ENCODE measurements around the gene BNC2.

Gene BNC2

GRCh38 chr9:16683326-16683725 lies 187.1 kb downstream of the BNC2 start:
- Histone ChIP-seq H3K18ac (ENCODE audit: low read length) (no peak overlapping the region), H2BK120ac (ENCODE audit: low read depth, low read length) (no peak overlapping the region), H2BK5ac (ENCODE audit: low read length) (no peak overlapping the region), H4K91ac (ENCODE audit: low read depth, low read length, poor library complexity) (no peak overlapping the region), H3K4ac (ENCODE audit: low read length) (no peak overlapping the region), H3K9me3 (replicated peaks in 1 of 2; ENCODE audit: control insufficient read depth in 2 of 2, insufficient read depth in 1 of 2, low read depth in 1 of 2, low read length in 2 of 2) (no peaks in the 10 kb centered on the region), H4K8ac (ENCODE audit: low read depth, low read length) (no peak overlapping the region), H3K9ac (ENCODE audit: low read depth, low read length, poor library complexity) (no peak overlapping the region), H3K14ac (ENCODE audit: low read length) (no peak overlapping the region), H2AK5ac (ENCODE audit: low read depth, low read length) (no peak overlapping the region), H2BK15ac (ENCODE audit: low read length) (no peak overlapping the region), H3K23ac (ENCODE audit: low read depth, low read length, poor library complexity) (no peak overlapping the region), H3K27ac (replicated peaks; ENCODE audit: low read length) (no peak overlapping the region), H3K4me1 (ENCODE audit: control insufficient read depth in 2 of 2, insufficient read depth in 1 of 2, low read depth in 1 of 2, low read length in 2 of 2) (peaks cover 2 to 3% of the 10 kb centered on the region in 2 donors), H3K79me1 (ENCODE audit: low read depth, low read length) (no peaks in the 10 kb centered on the region), H3K4me2 (ENCODE audit: insufficient read depth, low read length, poor library complexity, severe bottlenecking) (no peak overlapping the region), H3K27me3 (ENCODE audit: control insufficient read depth in 3 of 3, insufficient read depth in 3 of 3, low read depth in 1 of 3, low read length in 3 of 3) (no peaks in the 10 kb centered on the region), H3K36me3 (replicated peaks in 1 of 2; ENCODE audit: control insufficient read depth in 2 of 2, insufficient read depth in 2 of 2, low read length in 2 of 2) (no peaks in the 10 kb centered on the region), H2BK12ac (ENCODE audit: low read length) (no peak overlapping the region), H2AFZ (ENCODE audit: low read length) (no peak overlapping the region), H3K4me3 (ENCODE audit: low read length in 2 of 2) (no peak overlapping the region)
- no CpG with 5 or more reads among the region's 2 CpGs for WGBS, 2 donors (ENCODE audit: extremely low coverage in 2 of 2, insufficient read length in 2 of 2, insufficient replicate concordance in 1 of 2)
- no peak for DNase-seq (ENCODE audit: low spot score)

GRCh38 chr9:16682273-16682672 lies 188.2 kb downstream of the BNC2 start:
- Histone ChIP-seq H3K4me2 (ENCODE audit: insufficient read depth, low read length, poor library complexity, severe bottlenecking) (no peak overlapping the region), H3K4me1 (ENCODE audit: control insufficient read depth in 2 of 2, insufficient read depth in 1 of 2, low read depth in 1 of 2, low read length in 2 of 2) (peaks cover 2 to 3% of the 10 kb centered on the region in 2 donors), H3K27ac (replicated peaks; ENCODE audit: low read length) (no peak overlapping the region), H4K8ac (ENCODE audit: low read depth, low read length) (no peak overlapping the region), H2BK5ac (ENCODE audit: low read length) (no peak overlapping the region), H3K23ac (ENCODE audit: low read depth, low read length, poor library complexity) (no peak overlapping the region), H3K14ac (ENCODE audit: low read length) (no peak overlapping the region), H2BK120ac (ENCODE audit: low read depth, low read length) (no peak overlapping the region), H3K27me3 (ENCODE audit: control insufficient read depth in 3 of 3, insufficient read depth in 3 of 3, low read depth in 1 of 3, low read length in 3 of 3) (no peaks in the 10 kb centered on the region), H3K18ac (ENCODE audit: low read length) (no peak overlapping the region), H2BK12ac (ENCODE audit: low read length) (no peak overlapping the region), H3K79me1 (ENCODE audit: low read depth, low read length) (no peaks in the 10 kb centered on the region), H3K9ac (ENCODE audit: low read depth, low read length, poor library complexity) (no peak overlapping the region), H3K9me3 (replicated peaks in 1 of 2; ENCODE audit: control insufficient read depth in 2 of 2, insufficient read depth in 1 of 2, low read depth in 1 of 2, low read length in 2 of 2) (no peaks in the 10 kb centered on the region), H2BK15ac (ENCODE audit: low read length) (no peak overlapping the region), H2AFZ (ENCODE audit: low read length) (no peak overlapping the region), H3K36me3 (replicated peaks in 1 of 2; ENCODE audit: control insufficient read depth in 2 of 2, insufficient read depth in 2 of 2, low read length in 2 of 2) (no peaks in the 10 kb centered on the region), H3K4ac (ENCODE audit: low read length) (no peak overlapping the region), H2AK5ac (ENCODE audit: low read depth, low read length) (no peak overlapping the region), H4K91ac (ENCODE audit: low read depth, low read length, poor library complexity) (no peak overlapping the region), H3K4me3 (ENCODE audit: low read length in 2 of 2) (no peak overlapping the region)
- DNase-seq (ENCODE audit: low spot score): no peak
- WGBS, 2 donors (ENCODE audit: extremely low coverage in 2 of 2, insufficient read length in 2 of 2, insufficient replicate concordance in 1 of 2): no CpG with 5 or more reads among the region's 7 CpGs

- no peak overlapping the region for H3K14ac ChIP-seq (ENCODE audit: low read length)
- H3K23ac ChIP-seq (ENCODE audit: low read depth, low read length, poor library complexity): no peak overlapping the region
- WGBS, 2 donors (ENCODE audit: extremely low coverage in 2 of 2, insufficient read length in 2 of 2, insufficient replicate concordance in 1 of 2): no CpG with 5 or more reads among the region's 7 CpGs
- H3K9me3 ChIP-seq (replicated peaks in 1 of 2; ENCODE audit: control insufficient read depth in 2 of 2, insufficient read depth in 1 of 2, low read depth in 1 of 2, low read length in 2 of 2): no peaks in the 10 kb centered on the region
- no peak overlapping the region for H2BK12ac ChIP-seq (ENCODE audit: low read length)
- no peaks in the 10 kb centered on the region for H3K79me1 ChIP-seq (ENCODE audit: low read depth, low read length)
- H2AFZ ChIP-seq (ENCODE audit: low read length): no peak overlapping the region
- H3K4me2 ChIP-seq (ENCODE audit: insufficient read depth, low read length, poor library complexity, severe bottlenecking): no peak overlapping the region
- H4K8ac ChIP-seq (ENCODE audit: low read depth, low read length): no peak overlapping the region
- no peaks in the 10 kb centered on the region for H3K36me3 ChIP-seq (replicated peaks in 1 of 2; ENCODE audit: control insufficient read depth in 2 of 2, insufficient read depth in 2 of 2, low read length in 2 of 2)
- H2AK5ac ChIP-seq (ENCODE audit: low read depth, low read length): no peak overlapping the region
- no peak for DNase-seq (ENCODE audit: low spot score)
- H3K18ac ChIP-seq (ENCODE audit: low read length): no peak overlapping the region
- no peak overlapping the region for H3K27ac ChIP-seq (replicated peaks; ENCODE audit: low read length)
- no peaks in the 10 kb centered on the region for H3K27me3 ChIP-seq (ENCODE audit: control insufficient read depth in 3 of 3, insufficient read depth in 3 of 3, low read depth in 1 of 3, low read length in 3 of 3)
- no peak overlapping the region for H3K4ac ChIP-seq (ENCODE audit: low read length)
- no peak overlapping the region for H3K9ac ChIP-seq (ENCODE audit: low read depth, low read length, poor library complexity)
- no peak overlapping the region for H3K4me3 ChIP-seq (ENCODE audit: low read length in 2 of 2)
- no peak overlapping the region for H2BK120ac ChIP-seq (ENCODE audit: low read depth, low read length)
- H2BK5ac ChIP-seq (ENCODE audit: low read length): no peak overlapping the region
- H2BK15ac ChIP-seq (ENCODE audit: low read length): no peak overlapping the region
- H3K4me1 ChIP-seq (ENCODE audit: control insufficient read depth in 2 of 2, insufficient read depth in 1 of 2, low read depth in 1 of 2, low read length in 2 of 2): peaks cover 2 to 3% of the 10 kb centered on the region in 2 donors
- no peak overlapping the region for H4K91ac ChIP-seq (ENCODE audit: low read depth, low read length, poor library complexity)
Observed at GRCh38 chr9:16681652-16681987, 188.8 kb downstream of the BNC2 start.

GRCh38 chr9:16680975-16681651 lies 189.4 kb downstream of the BNC2 start:
- Histone ChIP-seq H2BK12ac (ENCODE audit: low read length) (no peak overlapping the region), H3K4me2 (ENCODE audit: insufficient read depth, low read length, poor library complexity, severe bottlenecking) (no peak overlapping the region), H2BK15ac (ENCODE audit: low read length) (no peak overlapping the region), H2AK5ac (ENCODE audit: low read depth, low read length) (no peak overlapping the region), H3K4me3 (ENCODE audit: low read length in 2 of 2) (no peak overlapping the region), H2BK120ac (ENCODE audit: low read depth, low read length) (no peak overlapping the region), H3K27me3 (ENCODE audit: control insufficient read depth in 3 of 3, insufficient read depth in 3 of 3, low read depth in 1 of 3, low read length in 3 of 3) (no peaks in the 10 kb centered on the region), H3K36me3 (replicated peaks in 1 of 2; ENCODE audit: control insufficient read depth in 2 of 2, insufficient read depth in 2 of 2, low read length in 2 of 2) (no peaks in the 10 kb centered on the region), H3K18ac (ENCODE audit: low read length) (no peak overlapping the region), H3K23ac (ENCODE audit: low read depth, low read length, poor library complexity) (no peak overlapping the region), H3K4me1 (ENCODE audit: control insufficient read depth in 2 of 2, insufficient read depth in 1 of 2, low read depth in 1 of 2, low read length in 2 of 2) (peaks cover 2 to 3% of the 10 kb centered on the region in 2 donors), H3K9ac (ENCODE audit: low read depth, low read length, poor library complexity) (no peak overlapping the region), H3K9me3 (replicated peaks in 1 of 2; ENCODE audit: control insufficient read depth in 2 of 2, insufficient read depth in 1 of 2, low read depth in 1 of 2, low read length in 2 of 2) (no peaks in the 10 kb centered on the region), H3K27ac (replicated peaks; ENCODE audit: low read length) (no peak overlapping the region), H2BK5ac (ENCODE audit: low read length) (no peak overlapping the region), H3K79me1 (ENCODE audit: low read depth, low read length) (no peaks in the 10 kb centered on the region), H3K14ac (ENCODE audit: low read length) (no peak overlapping the region), H4K91ac (ENCODE audit: low read depth, low read length, poor library complexity) (no peak overlapping the region), H3K4ac (ENCODE audit: low read length) (no peak overlapping the region), H2AFZ (ENCODE audit: low read length) (no peak overlapping the region), H4K8ac (ENCODE audit: low read depth, low read length) (no peak overlapping the region)
- no CpG with 5 or more reads among the region's 5 CpGs for WGBS, 2 donors (ENCODE audit: extremely low coverage in 2 of 2, insufficient read length in 2 of 2, insufficient replicate concordance in 1 of 2)
- no peak for DNase-seq (ENCODE audit: low spot score)
